ENCODE data around the gene ITLN1. TPM values are rescaled to one million over a fixed set of nuclear protein-coding genes. Genes with fewer than 3 reads are reported as not detected.
"Not testable (repeated sequence)": the region's sequence is repeated elsewhere in the genome, so short reads cannot be mapped to it uniquely, and the experiment has no call there.

ITLN1 gene
- 1 to 10 TPM; 5.9 to 8.6 TPM for total RNA-seq

- H3K4me1 ChIP-seq: no peaks in the 10 kb centered on the region
- DNase-seq: no peak
- no peak within 1 kb of the TSS for H3K4me3 ChIP-seq
- 44 to 59% methylated on average over 5 of the region's 5 CpGs for WGBS, 2 donors
- no peaks in the 10 kb centered on the region for H3K9me3 ChIP-seq
- ATAC-seq: no peak
- intact Hi-C loops (cut with DNase I): no loop called here
- TF ChIP-seq POLR2A (IDR thresholded peaks at IDR 0.05): no peak
- TF ChIP-seq, protein P1, sequence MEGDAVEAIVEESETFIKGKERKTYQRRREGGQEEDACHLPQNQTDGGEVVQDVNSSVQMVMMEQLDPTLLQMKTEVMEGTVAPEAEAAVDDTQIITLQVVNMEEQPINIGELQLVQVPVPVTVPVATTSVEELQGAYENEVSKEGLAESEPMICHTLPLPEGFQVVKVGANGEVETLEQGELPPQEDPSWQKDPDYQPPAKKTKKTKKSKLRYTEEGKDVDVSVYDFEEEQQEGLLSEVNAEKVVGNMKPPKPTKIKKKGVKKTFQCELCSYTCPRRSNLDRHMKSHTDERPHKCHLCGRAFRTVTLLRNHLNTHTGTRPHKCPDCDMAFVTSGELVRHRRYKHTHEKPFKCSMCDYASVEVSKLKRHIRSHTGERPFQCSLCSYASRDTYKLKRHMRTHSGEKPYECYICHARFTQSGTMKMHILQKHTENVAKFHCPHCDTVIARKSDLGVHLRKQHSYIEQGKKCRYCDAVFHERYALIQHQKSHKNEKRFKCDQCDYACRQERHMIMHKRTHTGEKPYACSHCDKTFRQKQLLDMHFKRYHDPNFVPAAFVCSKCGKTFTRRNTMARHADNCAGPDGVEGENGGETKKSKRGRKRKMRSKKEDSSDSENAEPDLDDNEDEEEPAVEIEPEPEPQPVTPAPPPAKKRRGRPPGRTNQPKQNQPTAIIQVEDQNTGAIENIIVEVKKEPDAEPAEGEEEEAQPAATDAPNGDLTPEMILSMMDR (IDR thresholded peaks at IDR 0.05): no peak
- no peaks in the 10 kb centered on the region for H3K27me3 ChIP-seq
- no peaks in the 10 kb centered on the region for H3K36me3 ChIP-seq (replicated peaks in 1 of 2; ENCODE audit: insufficient read depth in 1 of 2, low read depth in 2 of 2)
- H3K27ac ChIP-seq: no peak within 1 kb of the TSS
Measured at GRCh38 chr1:160885042-160885441, at the start of gene ITLN1. TSS of gene ITLN1 (minus strand) at chr1:160885180. CDS start at chr1:160884877, 303 bp downstream.

DNA sequence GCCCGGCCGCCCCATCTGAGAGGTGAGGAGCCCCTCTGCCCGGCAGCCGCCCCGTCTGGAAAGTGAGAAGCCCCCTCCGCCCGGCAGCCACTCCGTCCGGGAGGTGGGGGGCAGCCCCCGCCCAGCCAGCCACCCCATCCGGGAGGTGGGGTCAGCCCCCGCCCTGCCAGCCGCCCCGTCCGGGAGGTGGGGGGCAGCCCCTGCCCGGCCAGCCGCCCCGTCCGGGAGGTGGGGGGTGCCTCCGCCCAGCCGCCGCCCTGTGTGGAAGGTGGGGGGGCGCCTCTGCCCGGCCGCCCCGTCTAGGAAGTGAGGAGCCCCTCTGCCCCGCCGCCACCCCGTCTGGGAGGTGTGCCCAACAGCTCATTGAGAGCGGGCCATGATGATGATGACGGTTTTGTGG, 48.3 kb upstream of the ITLN1 start:
- H3K27me3 ChIP-seq; ATAC-seq; intact Hi-C loops (cut with DNase I); H3K27ac ChIP-seq; DNase-seq; H3K4me1 ChIP-seq; H3K36me3 ChIP-seq (replicated peaks in 1 of 2; ENCODE audit: insufficient read depth in 1 of 2, low read depth in 2 of 2); H3K9me3 ChIP-seq; H3K4me3 ChIP-seq: not testable (repeated sequence)
- 80 to 86% methylated on average over 8 to 18 of the region's 31 CpGs for WGBS, 2 donors

DNA sequence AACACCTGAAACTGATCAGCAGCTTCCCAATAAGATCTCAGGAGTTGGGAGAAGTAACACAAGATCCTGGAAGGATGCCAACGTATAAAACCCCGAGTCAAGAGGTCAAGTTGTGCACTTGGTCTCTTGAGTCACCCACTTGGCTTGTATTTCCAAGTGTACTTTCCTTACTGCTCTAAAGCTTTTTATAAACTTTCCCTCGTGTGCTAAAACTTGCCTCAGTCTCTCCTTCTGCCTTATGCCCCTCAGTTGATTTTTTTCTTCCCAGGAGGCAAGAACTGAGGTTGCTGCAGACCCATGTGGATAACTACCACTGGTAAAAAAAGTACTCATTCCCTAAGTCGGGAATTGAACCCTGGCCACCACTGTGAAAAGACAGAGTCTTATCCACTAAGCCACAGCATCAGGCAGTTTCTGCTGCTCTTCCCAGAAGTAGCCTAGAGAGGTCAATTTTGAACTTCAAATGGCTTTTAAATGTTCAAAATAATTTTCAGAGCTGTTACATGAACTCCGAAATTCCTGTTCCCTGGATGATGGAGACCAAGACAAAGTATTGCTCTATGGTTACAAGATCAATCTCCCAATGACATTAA, 40.8 kb upstream of the ITLN1 start:
- peak overlapping the region in 3 of 4 donors; percentile 39 to 62 (median 54) for H3K27ac ChIP-seq
- 41 to 43% methylated on average over 5 of the region's 5 CpGs for WGBS, 2 donors
- no peak for TF ChIP-seq POLR2A (IDR thresholded peaks at IDR 0.05)
- TF ChIP-seq, protein P1 (IDR thresholded peaks at IDR 0.05): no peak

GRCh38 chr1:160924791-160925651, 40.0 kb upstream of the ITLN1 start:
- Histone ChIP-seq H3K27ac (peak overlapping the region in 3 of 4 donors; percentile 39 to 62 (median 54)), H3K4me1 (peaks cover 12% of the 10 kb centered on the region), H3K9me3 (no peaks in the 10 kb centered on the region), H3K4me3 (no peak overlapping the region), H3K27me3 (no peaks in the 10 kb centered on the region), H3K36me3 (replicated peaks in 1 of 2; ENCODE audit: insufficient read depth in 1 of 2, low read depth in 2 of 2) (no peaks in the 10 kb centered on the region)
- intact Hi-C loops (cut with DNase I): no loop called here
- peak; percentile 36 to 58 (median 48) for DNase-seq
- TF ChIP-seq, protein P1 (IDR thresholded peaks at IDR 0.05): no peak
- no peak for TF ChIP-seq POLR2A (IDR thresholded peaks at IDR 0.05)
- ATAC-seq: peak; percentile 75
- WGBS, 2 donors: 57 to 59% methylated on average over 7 of the region's 7 CpGs

More for the DNA sequence above, 40.8 kb upstream of the ITLN1 start:
- ATAC-seq: peak; percentile 30
- Histone ChIP-seq H3K9me3 (no peaks in the 10 kb centered on the region), H3K27me3 (no peaks in the 10 kb centered on the region), H3K36me3 (replicated peaks in 1 of 2; ENCODE audit: insufficient read depth in 1 of 2, low read depth in 2 of 2) (no peaks in the 10 kb centered on the region), H3K4me3 (no peak overlapping the region), H3K4me1 (peaks cover 12% of the 10 kb centered on the region)
- intact Hi-C loops (cut with DNase I): no loop called here
- no peak for DNase-seq

DNA sequence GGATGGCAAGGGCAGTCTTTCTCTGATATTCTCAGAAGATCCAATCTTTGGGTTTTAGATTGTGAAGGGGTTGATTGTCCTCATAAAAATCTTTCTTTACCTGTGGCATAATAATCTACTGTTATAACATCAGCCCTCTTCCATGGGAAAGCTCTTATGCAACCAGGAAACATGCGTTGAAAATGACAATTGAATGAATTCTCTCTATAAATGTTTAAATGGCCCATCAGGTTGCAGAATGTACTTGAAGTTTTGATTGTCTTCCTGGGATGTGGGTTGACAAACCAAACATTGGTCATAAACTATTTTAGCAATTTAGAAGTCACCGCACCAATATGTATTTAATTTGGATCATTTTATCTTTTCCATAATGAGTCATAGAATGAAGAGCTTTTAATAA, 31.7 kb upstream of the ITLN1 start:
- intact Hi-C loops (cut with DNase I): no loop called here

DNA sequence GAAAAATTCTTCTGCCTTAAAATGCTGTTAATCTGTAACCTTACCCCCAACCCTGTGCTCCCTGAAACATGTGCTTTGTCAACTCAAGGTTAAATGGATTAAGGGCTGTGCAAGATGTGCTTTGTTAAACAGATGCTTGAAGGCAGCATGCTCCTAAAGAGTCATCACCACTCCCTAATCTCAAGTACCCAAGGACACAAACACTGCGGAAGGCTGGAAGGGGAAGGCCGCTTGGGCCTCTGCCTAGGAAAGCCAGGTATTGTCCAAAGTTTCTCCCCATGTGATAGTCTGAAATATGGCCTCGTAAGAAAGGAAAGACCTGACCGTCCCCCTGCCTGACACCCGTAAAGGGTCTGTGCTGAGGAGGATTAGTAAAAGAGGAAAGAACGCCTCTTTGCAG, 28.2 kb upstream of the ITLN1 start:
- WGBS, 2 donors: 59 to 66% methylated on average over 6 of the region's 6 CpGs
- H3K9me3 ChIP-seq; H3K36me3 ChIP-seq (replicated peaks in 1 of 2; ENCODE audit: insufficient read depth in 1 of 2, low read depth in 2 of 2); ATAC-seq; intact Hi-C loops (cut with DNase I); H3K4me3 ChIP-seq; H3K27me3 ChIP-seq: not testable (repeated sequence)
- Histone ChIP-seq H3K27ac (peak overlapping the region in 1 of 4 donors; percentile 68), H3K4me1 (peaks cover 37% of the 10 kb centered on the region)
- DNase-seq: peak in 1 of 4 donors; percentile 15

More for the DNA sequence above, 31.7 kb upstream of the ITLN1 start:
- Histone ChIP-seq H3K27me3 (no peaks in the 10 kb centered on the region), H3K36me3 (replicated peaks in 1 of 2; ENCODE audit: insufficient read depth in 1 of 2, low read depth in 2 of 2) (no peaks in the 10 kb centered on the region), H3K27ac (no peak overlapping the region), H3K9me3 (no peaks in the 10 kb centered on the region), H3K4me1 (peaks cover 17% of the 10 kb centered on the region), H3K4me3 (no peak overlapping the region)
- DNase-seq (no peak), ATAC-seq (no peak)
- TF ChIP-seq, protein P1 (IDR thresholded peaks at IDR 0.05): no peak
- TF ChIP-seq POLR2A (IDR thresholded peaks at IDR 0.05): no peak
- WGBS, 2 donors: 80 to 83% methylated on average over 2 of the region's 2 CpGs
